Islet precursor cell (in vitro differentiated cells): ENCODE data around the gene ACTR3.
"Not testable (repeated sequence)": the region's sequence is repeated elsewhere in the genome, so short reads cannot be mapped to it uniquely, and the experiment has no call there.

ENCODE experiments used
- DNase-seq: peaks from one replicate; pipeline ENCODE4 v3.0.0-alpha.2; 2018

ACTR3 gene

GRCh38 chr2:113889471-113890252, at the start of gene ACTR3:
Gene ACTR3 (plus strand): TSS chr2:113890089. CDS start chr2:113890280, 191 bp downstream.
- peak; percentile 99 for DNase-seq

GRCh38 chr2:113840518-113840917, 49.4 kb upstream of the ACTR3 start:
- DNase-seq: no peak

GRCh38 chr2:113842919-113843736, 46.8 kb upstream of the ACTR3 start:
- no peak for DNase-seq

- not testable (repeated sequence) for DNase-seq
Observed at GRCh38 chr2:113843737-113844050, 46.2 kb upstream of the ACTR3 start.

- DNase-seq: no peak
Observed at GRCh38 chr2:113845261-113845660, 44.6 kb upstream of the ACTR3 start.

- DNase-seq: not testable (repeated sequence)
Observed at GRCh38 chr2:113845796-113846195, 44.1 kb upstream of the ACTR3 start.

GRCh38 chr2:113846429-113846828, 43.5 kb upstream of the ACTR3 start:
- no peak for DNase-seq

GRCh38 chr2:113847144-113847543, 42.7 kb upstream of the ACTR3 start:
- DNase-seq: no peak

- no peak for DNase-seq
Observed at GRCh38 chr2:113848758-113849415, 41.0 kb upstream of the ACTR3 start.

- DNase-seq: no peak
Observed at GRCh38 chr2:113850687-113851086, 39.2 kb upstream of the ACTR3 start.

- DNase-seq: no peak
Observed at GRCh38 chr2:113851640-113852039, 38.2 kb upstream of the ACTR3 start.

GRCh38 chr2:113854208-113854607, 35.7 kb upstream of the ACTR3 start:
- DNase-seq: no peak

GRCh38 chr2:113854970-113855740, 34.7 kb upstream of the ACTR3 start:
- no peak for DNase-seq

- DNase-seq: no peak
Observed at GRCh38 chr2:113857464-113857863, 32.4 kb upstream of the ACTR3 start.

- no peak for DNase-seq
Observed at GRCh38 chr2:113858764-113859163, 31.1 kb upstream of the ACTR3 start.

GRCh38 chr2:113861740-113862139, 28.1 kb upstream of the ACTR3 start:
- DNase-seq: no peak

- DNase-seq: no peak
Observed at GRCh38 chr2:113863144-113863543, 26.7 kb upstream of the ACTR3 start.

- DNase-seq: no peak
Observed at GRCh38 chr2:113867571-113867970, 22.3 kb upstream of the ACTR3 start.

GRCh38 chr2:113869253-113869652, 20.6 kb upstream of the ACTR3 start:
- DNase-seq: no peak

- no peak for DNase-seq
Observed at GRCh38 chr2:113872201-113872600, 17.7 kb upstream of the ACTR3 start.

- DNase-seq: no peak
Observed at GRCh38 chr2:113873867-113874266, 16.0 kb upstream of the ACTR3 start.

- no peak for DNase-seq
Observed at GRCh38 chr2:113875135-113875534, 14.8 kb upstream of the ACTR3 start.
